ENCODE measurements around the gene PAFAH1B1.

- TF ChIP-seq TAF1 (IDR thresholded peaks at IDR 0.05; ENCODE audit: low read depth, low read length) (no peak), POLR2AphosphoS5 (IDR thresholded peaks at IDR 0.05; ENCODE audit: low read depth, low read length) (no peak), POLR2A (IDR thresholded peaks at IDR 0.05; ENCODE audit: low read depth, low read length) (no peak), SPI1 (IDR thresholded peaks at IDR 0.05; ENCODE audit: low read depth, low read length) (no peak)
Observed at GRCh38 chr17:2710803-2711607, 117.6 kb downstream of the PAFAH1B1 start.
